GM18870 (cell line): ENCODE measurements around the gene PLPP4.
A peak's percentile ranks its signal among the peaks of the same experiment; 100 is the strongest.

ENCODE experiments used
- ATAC-seq: cut with Tn5 transposase; IDR thresholded peaks from one replicate; pipeline ENCODE4 v1.9.1; 2021; ENCODE audit warnings: moderate library complexity; ENCODE audit not compliant: unreplicated experiment

Gene PLPP4

GRCh38 chr10:120573355-120573754, 116.3 kb downstream of the PLPP4 start:
- ATAC-seq, result no peak

GRCh38 chr10:120574981-120575380, 118.0 kb downstream of the PLPP4 start:
- ATAC-seq, result no peak

- no peak for ATAC-seq
Observed at GRCh38 chr10:120575411-120575810, 118.4 kb downstream of the PLPP4 start.

- ATAC-seq, result no peak
Observed at GRCh38 chr10:120578134-120578533, 121.1 kb downstream of the PLPP4 start.

- no peak for ATAC-seq
Observed at GRCh38 chr10:120578890-120579289, 121.9 kb downstream of the PLPP4 start.

GRCh38 chr10:120580918-120581895, 124.2 kb downstream of the PLPP4 start:
- ATAC-seq, result no peak

GRCh38 chr10:120582753-120583152, 125.7 kb downstream of the PLPP4 start:
- no peak for ATAC-seq

GRCh38 chr10:120583424-120584108, 126.5 kb downstream of the PLPP4 start:
- no peak for ATAC-seq

- no peak for ATAC-seq
Observed at GRCh38 chr10:120584786-120585185, 127.8 kb downstream of the PLPP4 start.

GRCh38 chr10:120586471-120586872, 129.4 kb downstream of the PLPP4 start:
- ATAC-seq, result no peak

GRCh38 chr10:120587061-120587460, 130.0 kb downstream of the PLPP4 start:
- no peak for ATAC-seq

GRCh38 chr10:120588311-120588710, 131.3 kb downstream of the PLPP4 start:
- no peak for ATAC-seq

GRCh38 chr10:120593693-120594092, 136.7 kb downstream of the PLPP4 start:
- ATAC-seq, result no peak

- no peak for ATAC-seq
Observed at GRCh38 chr10:120597902-120598301, 140.9 kb downstream of the PLPP4 start.

- ATAC-seq, result no peak
Observed at GRCh38 chr10:120598386-120598785, 141.4 kb downstream of the PLPP4 start.

- ATAC-seq, result no peak
Observed at GRCh38 chr10:120599200-120599724, 142.2 kb downstream of the PLPP4 start.

GRCh38 chr10:120600871-120601649, 144.0 kb downstream of the PLPP4 start:
- no peak for ATAC-seq

GRCh38 chr10:120601999-120602398, 145.0 kb downstream of the PLPP4 start:
- no peak for ATAC-seq

GRCh38 chr10:120605410-120605809, 148.4 kb downstream of the PLPP4 start:
- no peak for ATAC-seq

GRCh38 chr10:120606051-120606764, 149.2 kb downstream of the PLPP4 start:
- ATAC-seq, result peak; percentile 66
